ENCODE measurements around the gene RPSA.

DNA sequence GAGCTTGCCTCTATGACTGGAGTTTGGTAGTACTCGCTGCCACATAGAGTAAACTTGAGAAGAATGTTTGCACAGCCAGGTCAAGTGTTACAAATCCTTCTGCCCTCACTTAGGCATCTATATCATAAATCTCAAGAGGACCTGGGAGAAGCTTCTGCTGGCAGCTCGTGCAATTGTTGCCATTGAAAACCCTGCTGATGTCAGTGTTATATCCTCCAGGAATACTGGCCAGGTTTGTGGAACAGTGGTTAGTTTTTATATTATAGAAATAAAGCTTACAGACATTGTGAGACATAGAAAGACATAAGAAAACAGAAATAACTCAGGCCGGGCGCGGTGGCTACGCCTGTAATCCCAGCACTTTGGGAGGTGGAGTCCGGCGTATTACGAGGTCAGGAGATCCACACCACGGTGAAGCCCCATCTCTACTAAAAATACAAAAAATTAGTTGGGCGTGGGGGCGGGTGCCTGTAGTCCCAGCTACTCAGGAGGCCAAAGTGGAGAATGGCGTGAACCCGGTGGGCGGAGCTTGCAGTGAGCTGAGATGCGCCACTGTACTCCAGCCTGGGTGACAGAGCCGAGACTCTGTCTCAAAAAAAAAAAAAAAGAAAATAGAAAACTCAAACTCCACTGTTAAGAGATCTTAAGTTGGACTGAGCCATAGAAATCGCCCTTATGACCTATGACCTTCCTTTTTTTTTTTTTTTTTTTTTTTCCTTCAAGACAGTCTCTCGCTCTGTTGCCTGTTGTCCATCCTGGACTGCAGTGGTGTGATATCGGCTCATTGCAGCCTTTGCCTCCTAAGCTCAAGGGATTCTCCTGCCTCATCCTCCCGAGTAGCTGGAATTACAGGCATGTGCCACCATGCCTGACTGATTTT is 2.2 kb downstream of the RPSA start:
- no peak for TF ChIP-seq CBX1 (IDR thresholded peaks at IDR 0.05; ENCODE audit: low read depth)
- 0 out of 4 replicates have a peak, but pooled peaks of 1 of the 2 experiments have one; percentile 25 for TF ChIP-seq KDM1A (IDR thresholded peaks at IDR 0.05)
- TF ChIP-seq SMARCB1 (IDR thresholded peaks at IDR 0.05; ENCODE audit: insufficient read length, low read depth) = no peak
- TF ChIP-seq ZBTB1 (CRISPR knock-in tag; IDR thresholded peaks at IDR 0.05; ENCODE audit: borderline replicate concordance, low read depth) = no peak
- TF ChIP-seq CREM (IDR thresholded peaks at IDR 0.05; ENCODE audit: low read depth) = no peak
